HG03571 (cell line): Measurements from ENCODE around the gene PCYT1A.
A peak's percentile ranks its signal among the peaks of the same experiment; 100 is the strongest.

Experiments
- ATAC-seq: cut with Tn5 transposase; IDR thresholded peaks from one replicate; pipeline ENCODE4 v1.9.1; 2021; ENCODE audit not compliant: unreplicated experiment

Gene PCYT1A

GRCh38 chr3:196238612-196239560 lies 48.6 kb downstream of the PCYT1A start:
- no peak for ATAC-seq

GRCh38 chr3:196237203-196237602 lies 50.3 kb downstream of the PCYT1A start:
- no peak for ATAC-seq

GRCh38 chr3:196236223-196236622 lies 51.3 kb downstream of the PCYT1A start:
- ATAC-seq: no peak

- ATAC-seq: no peak
These were observed 51.9 kb downstream of the PCYT1A start for GRCh38 chr3:196235452-196236122.

GRCh38 chr3:196232882-196233251 lies 54.7 kb downstream of the PCYT1A start:
- no peak for ATAC-seq

- ATAC-seq: no peak
These were observed 55.2 kb downstream of the PCYT1A start for GRCh38 chr3:196232154-196232881.

GRCh38 chr3:196227629-196228493 lies 59.7 kb downstream of the PCYT1A start:
- no peak for ATAC-seq

- ATAC-seq: no peak
These were observed 60.4 kb downstream of the PCYT1A start for GRCh38 chr3:196227121-196227561.

- no peak for ATAC-seq
These were observed 61.7 kb downstream of the PCYT1A start for GRCh38 chr3:196225763-196226364.

- ATAC-seq: no peak
These were observed 62.4 kb downstream of the PCYT1A start for GRCh38 chr3:196225086-196225485.

- no peak for ATAC-seq
These were observed 64.5 kb downstream of the PCYT1A start for GRCh38 chr3:196222876-196223595.

GRCh38 chr3:196220991-196221390 lies 66.5 kb downstream of the PCYT1A start:
- no peak for ATAC-seq

- no peak for ATAC-seq
These were observed 66.9 kb downstream of the PCYT1A start for GRCh38 chr3:196220587-196220986.

GRCh38 chr3:196219970-196220311 lies 67.6 kb downstream of the PCYT1A start:
- ATAC-seq: no peak

- ATAC-seq: peak; percentile 49
These were observed 68.1 kb downstream of the PCYT1A start for GRCh38 chr3:196219194-196219969.

- ATAC-seq: no peak
These were observed 69.3 kb downstream of the PCYT1A start for GRCh38 chr3:196218155-196218712.

GRCh38 chr3:196217307-196218154 lies 70.0 kb downstream of the PCYT1A start:
- no peak for ATAC-seq
